ENCODE results near the gene ASXL2. TPM values are rescaled to one million over a fixed set of nuclear protein-coding genes. Genes with fewer than 3 reads are reported as not detected.
"Not testable (repeated sequence)": the region's sequence is repeated elsewhere in the genome, so short reads cannot be mapped to it uniquely, and the experiment has no call there.

The ASXL2 gene
- polyA plus RNA-seq, 12 donors, result 13.6 to 26.7 (median 14.9) TPM; not detected in 1

- DNase-seq, result no peak
Measured at GRCh38 chr2:25740810-25741381, 137.4 kb downstream of the ASXL2 start.

DNA sequence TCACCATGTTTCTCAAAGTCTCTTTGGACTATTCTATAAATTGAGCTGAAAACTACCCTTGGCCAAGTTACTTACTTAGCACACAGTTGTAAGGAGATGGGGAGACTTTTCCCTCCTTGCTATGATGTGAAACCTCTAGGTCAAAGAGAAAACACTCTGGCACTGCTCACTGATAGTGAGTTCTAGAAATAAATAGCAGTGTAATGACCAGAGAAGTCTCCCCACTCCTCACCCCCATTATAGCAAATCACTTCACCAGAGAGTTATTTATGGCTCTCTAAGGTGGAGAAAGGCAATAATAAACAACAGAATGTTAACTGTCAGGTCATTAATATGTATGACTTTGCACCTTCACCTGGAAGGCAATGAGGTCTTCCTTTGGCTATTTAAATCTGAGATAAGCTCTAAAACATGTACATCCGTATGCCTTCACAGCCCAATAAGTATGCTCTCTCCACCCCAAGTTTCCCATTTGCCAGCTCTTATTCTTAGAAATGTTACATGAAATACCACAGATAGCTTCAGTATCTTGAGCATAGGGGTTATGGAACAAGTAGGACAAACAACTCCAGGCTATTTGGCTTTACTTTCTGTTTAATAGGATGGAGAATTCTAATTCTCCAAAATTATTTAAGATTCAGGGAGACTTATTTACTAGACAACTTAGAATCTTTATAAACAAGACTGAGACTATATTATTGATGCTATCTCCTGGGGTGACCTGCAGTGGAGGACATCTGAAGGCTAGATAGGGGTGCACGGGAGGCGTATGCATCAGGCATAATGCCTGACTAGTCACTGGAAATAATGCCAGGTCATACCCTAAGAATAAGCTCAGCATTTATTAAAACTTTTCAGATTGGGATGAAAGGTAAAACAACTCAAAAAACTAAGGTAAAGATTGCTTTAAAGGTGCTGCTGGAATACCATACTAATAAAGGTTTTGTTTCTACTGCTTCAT is 139.6 kb downstream of the ASXL2 start:
- no peak for DNase-seq

GRCh38 chr2:25736899-25737515 is 141.3 kb downstream of the ASXL2 start:
- DNase-seq, result no peak

- DNase-seq, result no peak
Measured at GRCh38 chr2:25735835-25736234, 142.5 kb downstream of the ASXL2 start.

DNA sequence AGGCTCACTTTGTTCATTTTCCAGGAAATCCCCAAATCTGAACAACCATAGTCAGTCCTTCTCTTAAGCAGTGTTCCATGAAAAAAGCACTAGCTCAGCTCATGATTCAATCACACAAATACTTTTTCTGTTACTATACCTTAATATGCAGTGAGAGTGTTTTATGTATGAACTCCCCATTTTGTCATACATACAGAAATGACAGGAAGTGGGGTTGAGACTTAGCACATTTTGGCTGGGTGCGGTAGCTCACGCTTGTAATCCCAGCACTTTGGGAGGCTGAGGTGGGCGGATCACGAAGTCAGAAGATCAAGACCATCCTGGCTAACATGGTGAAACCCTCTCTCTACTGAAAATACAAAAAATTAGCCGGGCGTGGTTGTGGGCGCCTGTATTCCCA is 149.7 kb downstream of the ASXL2 start:
- DNase-seq, result no peak

DNA sequence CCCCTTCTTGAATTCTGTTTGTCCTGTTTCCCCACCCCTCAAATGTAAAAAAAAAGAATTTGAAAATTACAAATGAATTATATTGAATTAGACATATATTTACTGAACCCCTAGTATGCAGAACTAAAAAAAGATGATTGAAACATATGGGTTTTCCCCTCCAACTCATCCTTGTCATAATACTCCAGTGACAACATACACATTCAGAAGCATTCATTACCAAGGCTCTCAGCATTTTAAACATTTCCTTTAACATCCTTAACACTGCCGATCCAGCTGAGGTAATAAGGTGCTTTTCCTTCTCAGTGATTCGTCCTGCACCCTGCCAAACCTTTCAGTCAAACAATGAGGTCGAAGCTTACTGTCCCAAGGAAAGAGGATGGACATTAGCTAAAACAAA is 151.8 kb downstream of the ASXL2 start:
- DNase-seq, result no peak

DNA sequence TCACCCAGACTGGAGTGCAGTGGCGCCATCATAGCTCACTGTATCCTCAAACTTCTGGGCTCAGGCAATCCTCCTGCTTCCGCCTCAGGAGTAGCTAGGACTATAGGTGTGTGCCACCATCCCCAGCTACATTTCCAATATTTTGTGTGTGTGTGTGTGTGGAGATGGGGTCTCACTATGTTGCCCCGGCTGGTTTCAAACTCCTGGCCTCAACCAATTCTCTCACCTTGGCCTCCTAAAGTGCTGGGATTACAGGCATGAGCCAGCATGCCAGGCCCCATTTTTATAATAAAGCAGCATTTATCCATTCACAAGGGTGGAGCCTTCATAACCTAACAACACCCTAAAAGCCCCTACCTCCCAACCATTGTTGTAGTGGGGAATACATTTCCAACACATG is 152.4 kb downstream of the ASXL2 start:
- DNase-seq, result no peak

DNA sequence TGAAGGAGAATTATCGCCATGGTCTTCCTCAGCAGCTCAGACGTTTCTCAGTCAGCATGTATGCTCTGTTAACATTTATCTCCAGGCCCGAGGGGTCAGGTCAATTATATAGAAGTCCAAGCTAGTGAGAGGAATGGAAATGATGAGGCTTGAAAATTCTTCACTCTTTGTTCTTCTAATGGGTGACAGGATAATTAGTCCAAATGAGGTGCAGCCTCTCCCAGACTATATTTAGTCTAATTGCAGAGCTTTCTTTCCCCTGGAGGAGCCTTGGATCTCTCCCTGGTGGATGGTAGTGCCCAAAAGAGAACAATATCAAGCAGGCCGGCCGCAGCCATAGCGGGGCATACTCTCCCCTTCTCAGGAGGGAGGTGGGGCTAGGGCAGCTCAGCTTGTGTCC is 153.5 kb downstream of the ASXL2 start:
- no peak for DNase-seq

GRCh38 chr2:25722224-25722623 is 156.1 kb downstream of the ASXL2 start:
- DNase-seq, result no peak

DNA sequence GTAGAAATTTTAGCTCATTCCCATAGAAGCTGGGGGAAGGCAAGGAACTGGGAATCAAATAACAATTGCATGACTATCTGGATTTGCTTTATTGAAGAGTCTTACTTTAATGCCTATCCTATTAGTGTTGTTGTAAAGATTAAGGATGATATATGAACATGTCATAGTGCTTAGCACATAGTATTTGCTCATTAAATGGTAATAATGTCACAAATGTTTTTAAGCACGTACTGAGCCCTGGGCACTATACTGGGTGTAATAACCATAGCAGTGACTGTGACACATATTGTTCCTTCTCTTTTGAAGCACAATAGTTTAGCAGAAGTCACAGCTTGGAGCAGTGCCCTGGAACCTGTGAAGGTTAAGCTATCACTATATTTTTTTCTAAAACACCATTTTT is 157.7 kb downstream of the ASXL2 start:
- DNase-seq, result no peak

DNA sequence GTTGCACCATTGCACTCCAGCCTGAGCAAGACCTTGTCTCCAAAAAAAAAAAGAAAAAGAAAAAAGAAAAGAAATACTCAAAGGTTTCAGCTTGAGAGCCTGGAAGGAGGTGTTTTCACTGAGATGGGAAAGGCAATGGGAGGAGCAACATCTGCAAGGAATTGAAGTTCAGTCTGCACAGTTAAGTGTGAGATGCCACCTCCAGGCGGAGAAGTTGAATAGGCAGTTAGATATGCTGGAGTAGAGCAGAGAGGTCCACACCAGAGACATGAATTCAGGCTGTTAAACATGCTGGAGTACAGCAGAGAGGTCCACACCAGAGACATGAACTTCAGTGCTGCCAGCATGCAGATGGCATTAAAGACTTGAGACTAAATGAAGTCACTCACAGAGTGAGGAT is 163.5 kb downstream of the ASXL2 start:
- DNase-seq, result no peak

- DNase-seq, result no peak
Measured at GRCh38 chr2:25712455-25712854, 165.8 kb downstream of the ASXL2 start.

GRCh38 chr2:25711675-25712354 is 166.5 kb downstream of the ASXL2 start:
- DNase-seq, result no peak

DNA sequence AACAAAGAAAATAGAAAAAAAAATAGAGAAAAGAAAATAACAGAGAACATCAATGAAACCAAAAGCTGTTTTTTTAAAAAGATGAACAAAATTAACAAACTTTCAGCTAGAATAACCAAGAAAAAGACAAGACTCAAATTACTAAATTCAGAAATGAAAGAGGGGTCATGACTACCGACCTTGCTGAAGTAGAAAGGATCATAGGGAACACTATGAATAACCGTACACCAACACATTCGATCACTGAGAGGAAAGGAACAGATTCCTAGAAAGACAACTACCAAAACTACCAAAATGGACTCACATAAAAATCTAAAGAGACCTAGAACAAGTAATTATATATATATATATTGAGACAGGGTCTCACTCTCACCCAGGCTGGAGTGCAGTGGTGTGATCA is 167.5 kb downstream of the ASXL2 start:
- DNase-seq, result no peak

GRCh38 chr2:25709349-25709748 is 168.9 kb downstream of the ASXL2 start:
- DNase-seq, result no peak

DNA sequence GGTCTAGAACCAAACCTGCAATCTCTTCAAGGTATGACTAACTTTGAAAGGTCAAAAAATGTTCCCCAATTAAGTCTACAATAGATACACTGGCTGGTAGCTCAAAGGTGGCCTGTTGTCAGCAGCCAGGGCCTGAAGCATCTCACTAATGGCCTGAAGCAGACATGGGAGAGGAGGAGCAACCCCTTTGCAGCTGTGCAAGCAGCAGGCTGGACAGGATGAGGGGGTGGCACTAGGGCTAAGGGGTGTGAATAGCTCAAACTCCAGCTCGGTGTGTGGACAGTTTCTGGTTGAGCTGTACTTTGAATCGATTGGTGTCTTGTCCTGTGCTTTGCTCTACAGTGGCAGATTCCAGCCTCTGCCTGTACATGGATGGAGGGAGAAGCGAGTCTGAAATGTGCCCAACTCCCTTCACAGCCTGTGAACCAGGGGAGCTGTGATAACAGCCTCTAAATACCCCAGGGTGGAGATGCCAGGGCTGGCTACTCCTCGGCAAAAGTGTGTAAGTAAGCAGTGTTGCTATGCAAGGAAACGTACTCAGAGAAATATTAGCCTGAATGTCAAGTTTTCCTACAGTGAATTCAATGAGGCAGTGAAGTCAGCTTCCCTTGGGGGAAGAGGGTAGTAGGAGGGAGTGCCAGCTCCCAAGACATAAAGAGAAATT is 170.2 kb downstream of the ASXL2 start:
- no peak for DNase-seq

DNA sequence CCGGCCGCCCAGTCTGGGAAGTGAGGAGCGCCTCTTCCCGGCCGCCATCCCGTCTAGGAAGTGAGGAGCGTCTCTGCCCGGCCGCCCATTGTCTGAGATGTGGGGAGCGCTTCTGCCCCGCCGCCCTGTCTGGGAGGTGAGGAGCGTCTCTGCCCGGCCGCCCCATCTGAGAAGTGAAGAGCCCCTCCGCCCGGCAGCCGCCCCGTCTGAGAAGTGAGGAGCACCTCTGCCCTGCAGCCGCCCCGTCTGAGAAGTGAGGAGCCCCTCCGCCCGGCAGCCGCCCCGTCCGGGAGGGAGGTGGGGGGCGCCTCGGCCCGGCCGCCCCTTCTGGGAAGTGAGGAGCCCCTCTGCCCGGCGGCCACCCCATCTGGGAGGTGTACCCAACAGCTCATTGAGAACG is 172.7 kb downstream of the ASXL2 start:
- DNase-seq, result not testable (repeated sequence)

DNA sequence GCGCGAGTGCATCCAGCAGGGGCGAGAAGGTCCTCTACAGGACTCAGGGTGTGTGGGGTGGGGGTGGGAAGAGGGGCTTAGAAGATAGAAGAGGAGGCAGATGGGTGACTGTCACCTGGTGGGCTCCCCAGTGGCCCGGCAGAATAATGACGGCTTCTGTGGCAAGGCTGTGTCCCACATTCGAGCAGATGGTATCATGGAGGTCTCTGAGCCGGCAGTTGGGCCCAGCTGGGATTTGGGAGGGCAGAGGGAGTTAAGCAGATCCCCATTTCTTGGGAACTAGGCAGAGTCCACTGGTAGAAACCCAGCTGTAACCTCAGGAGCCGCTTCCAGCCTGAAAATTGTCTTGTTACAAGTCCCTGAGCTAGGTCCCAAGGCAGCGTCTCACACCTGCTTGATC is 176.5 kb downstream of the ASXL2 start:
- no peak for DNase-seq

GRCh38 chr2:25700221-25700660 is 178.0 kb downstream of the ASXL2 start:
- DNase-seq, result peak; percentile 10

- no peak for DNase-seq
Measured at GRCh38 chr2:25699216-25699615, 179.1 kb downstream of the ASXL2 start.

- DNase-seq, result no peak
Measured at GRCh38 chr2:25698752-25699151, 179.5 kb downstream of the ASXL2 start.
